OCI-LY1 (cell line): ENCODE data around the gene CHRNB4.
"Not testable (repeated sequence)": the region's sequence is repeated elsewhere in the genome, so short reads cannot be mapped to it uniquely, and the experiment has no call there.

Experiments used
- H2AFZ ChIP-seq: fragments of 200-600 bp; sonication (generic), shearing (Covaris generic); 2 replicates; pipeline ENCODE4 v1.6.0; 2014; ENCODE audit warnings: antibody characterized with exemption, mild to moderate bottlenecking, low read length
- H3F3A ChIP-seq: fragments of 200-600 bp; sonication (generic), shearing (Covaris generic); 2 replicates; pipeline ENCODE4 v1.6.0; 2014; ENCODE audit warnings: mild to moderate bottlenecking, antibody characterized with exemption, low read length, moderate library complexity; ENCODE audit not compliant: insufficient read depth
- H3K27ac ChIP-seq: fragments of 200-600 bp; sonication (generic); 2 replicates; pipeline ENCODE4 v1.5.1; 2014; ENCODE audit warnings: low read length, mixed run types, mild to moderate bottlenecking, low read depth; ENCODE audit not compliant: poor library complexity, severe bottlenecking
- H3K27me3 ChIP-seq: fragments of 200-600 bp; sonication (generic); 2 replicates; pipeline ENCODE4 v1.6.0; 2014; ENCODE audit warnings: antibody characterized with exemption, mild to moderate bottlenecking, low read length, moderate library complexity; ENCODE audit not compliant: insufficient read depth
- H3K36me3 ChIP-seq: fragments of 200-600 bp; sonication (generic); 2 replicates; pipeline ENCODE4 v1.6.1; 2014; ENCODE audit warnings: mild to moderate bottlenecking, antibody characterized with exemption, low read length, moderate library complexity, mixed read lengths; ENCODE audit not compliant: insufficient read depth
- H3K4me1 ChIP-seq: fragments of 200-600 bp; sonication (generic); 2 replicates; pipeline ENCODE4 v1.5.1; 2014; ENCODE audit warnings: mild to moderate bottlenecking, low read length, moderate library complexity; ENCODE audit not compliant: insufficient read depth, severe bottlenecking
- H3K4me2 ChIP-seq: fragments of 200-600 bp; sonication (generic), shearing (Covaris generic); 2 replicates; pipeline ENCODE4 v1.6.1; 2014; ENCODE audit warnings: low read length
- H3K4me3 ChIP-seq: fragments of 200-600 bp; sonication (generic); 2 replicates; pipeline ENCODE4 v1.5.1; 2014; ENCODE audit warnings: low read length, low read depth, mild to moderate bottlenecking, mixed read lengths; ENCODE audit not compliant: poor library complexity, severe bottlenecking
- H3K79me2 ChIP-seq: fragments of 200-600 bp; shearing (Covaris generic); 2 replicates; pipeline ENCODE4 v1.6.1; 2016; ENCODE audit warnings: mixed run types, low read length, mixed read lengths; ENCODE audit not compliant: insufficient read depth
- H3K9ac ChIP-seq: fragments of 200-600 bp; sonication (generic), shearing (Covaris generic); 2 replicates; pipeline ENCODE4 v1.6.1; 2014; ENCODE audit warnings: mild to moderate bottlenecking, low read length, mixed read lengths
- H3K9me2 ChIP-seq: fragments of 200-600 bp; sonication (generic), shearing (Covaris generic); 2 replicates; pipeline ENCODE4 v1.6.1; 2014; ENCODE audit warnings: low read depth, mild to moderate bottlenecking, low read length, mixed read lengths
- H3K9me3 ChIP-seq: fragments of 200-600 bp; shearing (Covaris generic); 2 replicates; pipeline ENCODE4 v1.6.1; 2014; ENCODE audit warnings: low read length, mixed read lengths
- H4K20me1 ChIP-seq: fragments of 200-600 bp; sonication (generic), shearing (Covaris generic); 2 replicates; pipeline ENCODE4 v1.6.0; 2016; ENCODE audit warnings: mild to moderate bottlenecking, low read length; ENCODE audit not compliant: insufficient read depth
- EZH2 ChIP-seq: fragments of 200-600 bp; sonication (generic), shearing (Covaris generic); IDR thresholded peaks from 2 replicates; pipeline ENCODE4 v1.8.0; 2017; ENCODE audit warnings: borderline replicate concordance, mixed run types, mild to moderate bottlenecking, antibody characterized with exemption, low read length, moderate library complexity, mixed read lengths
- TF ChIP-seq, protein P1 (sequence below): fragments of 200-600 bp; sonication (generic), shearing (Covaris generic); IDR thresholded peaks from 2 replicates; pipeline ENCODE4 v1.5.1; 2017; ENCODE audit warnings: mild to moderate bottlenecking, antibody characterized with exemption, low read length, moderate library complexity, mixed read lengths

CHRNB4 gene

GRCh38 chr15:78685159-78685921 lies 44.3 kb upstream of the CHRNB4 start:
- TF ChIP-seq, protein P1, sequence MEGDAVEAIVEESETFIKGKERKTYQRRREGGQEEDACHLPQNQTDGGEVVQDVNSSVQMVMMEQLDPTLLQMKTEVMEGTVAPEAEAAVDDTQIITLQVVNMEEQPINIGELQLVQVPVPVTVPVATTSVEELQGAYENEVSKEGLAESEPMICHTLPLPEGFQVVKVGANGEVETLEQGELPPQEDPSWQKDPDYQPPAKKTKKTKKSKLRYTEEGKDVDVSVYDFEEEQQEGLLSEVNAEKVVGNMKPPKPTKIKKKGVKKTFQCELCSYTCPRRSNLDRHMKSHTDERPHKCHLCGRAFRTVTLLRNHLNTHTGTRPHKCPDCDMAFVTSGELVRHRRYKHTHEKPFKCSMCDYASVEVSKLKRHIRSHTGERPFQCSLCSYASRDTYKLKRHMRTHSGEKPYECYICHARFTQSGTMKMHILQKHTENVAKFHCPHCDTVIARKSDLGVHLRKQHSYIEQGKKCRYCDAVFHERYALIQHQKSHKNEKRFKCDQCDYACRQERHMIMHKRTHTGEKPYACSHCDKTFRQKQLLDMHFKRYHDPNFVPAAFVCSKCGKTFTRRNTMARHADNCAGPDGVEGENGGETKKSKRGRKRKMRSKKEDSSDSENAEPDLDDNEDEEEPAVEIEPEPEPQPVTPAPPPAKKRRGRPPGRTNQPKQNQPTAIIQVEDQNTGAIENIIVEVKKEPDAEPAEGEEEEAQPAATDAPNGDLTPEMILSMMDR, result no peak
- TF ChIP-seq EZH2, result no peak
- Histone ChIP-seq H4K20me1 (no peaks in the 10 kb centered on the region), H3K4me2 (no peak overlapping the region), H3F3A (no peaks in the 10 kb centered on the region), H3K27ac (no peak overlapping the region), H3K4me1 (no peaks in the 10 kb centered on the region), H3K36me3 (no peaks in the 10 kb centered on the region), H3K9me2 (no peaks in the 10 kb centered on the region), H2AFZ (no peak overlapping the region), H3K79me2 (no peaks in the 10 kb centered on the region), H3K9me3 (no peaks in the 10 kb centered on the region), H3K4me3 (no peak overlapping the region), H3K27me3 (peaks cover 8% of the 10 kb centered on the region; the same call in 1 of the 2 replicates), H3K9ac (no peak overlapping the region)

DNA sequence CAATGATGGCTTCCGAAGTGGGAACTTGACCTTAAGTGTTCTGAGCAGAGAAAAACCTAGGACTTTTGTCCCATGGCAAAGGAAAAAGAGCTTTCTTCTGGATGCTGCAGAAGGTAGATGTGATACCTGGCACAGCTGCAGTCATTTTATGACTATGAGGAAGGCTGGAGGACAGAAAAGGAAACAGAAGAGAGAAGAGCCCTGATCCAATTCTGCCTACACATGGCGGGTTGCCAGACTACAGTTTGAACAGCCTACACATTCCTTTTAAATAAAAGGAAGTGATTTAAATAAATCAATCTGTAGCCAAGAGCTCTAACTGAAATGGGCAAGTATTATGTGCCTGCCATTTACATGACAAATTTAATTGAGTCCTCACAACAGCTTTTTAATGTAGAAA lies 43.6 kb upstream of the CHRNB4 start:
- TF ChIP-seq, protein P1, result no peak
- no peaks in the 10 kb centered on the region for H3K9me2 ChIP-seq
- no peak overlapping the region for H2AFZ ChIP-seq
- no peaks in the 10 kb centered on the region for H4K20me1 ChIP-seq
- H3K4me1 ChIP-seq, result no peaks in the 10 kb centered on the region
- H3K4me2 ChIP-seq, result no peak overlapping the region
- H3K36me3 ChIP-seq, result no peaks in the 10 kb centered on the region
- no peak overlapping the region for H3K9ac ChIP-seq
- no peaks in the 10 kb centered on the region for H3K9me3 ChIP-seq
- no peak overlapping the region for H3K4me3 ChIP-seq
- no peak overlapping the region for H3K27ac ChIP-seq
- H3F3A ChIP-seq, result no peaks in the 10 kb centered on the region
- peaks cover 8% of the 10 kb centered on the region; the same call in 1 of the 2 replicates for H3K27me3 ChIP-seq
- H3K79me2 ChIP-seq, result no peaks in the 10 kb centered on the region

DNA sequence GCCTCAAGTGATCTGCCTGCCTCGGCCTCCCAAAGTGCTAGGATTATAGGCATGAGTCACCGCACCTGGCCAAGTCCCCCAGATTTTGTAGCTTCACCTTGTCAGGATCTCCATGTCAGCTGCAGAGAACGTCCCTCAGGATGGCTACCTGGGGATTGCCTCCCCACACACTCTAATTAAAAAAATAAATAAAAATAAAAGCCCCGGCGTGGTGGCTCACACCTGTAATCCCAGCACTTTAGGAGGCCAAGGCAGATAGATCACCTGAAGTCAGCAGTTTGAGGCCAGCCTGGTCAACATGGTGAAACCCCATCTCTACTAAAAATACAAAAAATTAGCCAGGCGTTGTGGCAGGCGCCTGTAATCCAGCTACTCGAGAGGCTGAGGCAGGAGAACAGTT lies 42.6 kb upstream of the CHRNB4 start:
- H3K4me2 ChIP-seq, H3K27me3 ChIP-seq, H3K27ac ChIP-seq, H3K36me3 ChIP-seq, H3K79me2 ChIP-seq, H4K20me1 ChIP-seq, H2AFZ ChIP-seq, H3K9ac ChIP-seq, H3K4me1 ChIP-seq, H3F3A ChIP-seq, H3K4me3 ChIP-seq, H3K9me3 ChIP-seq, H3K9me2 ChIP-seq: not testable (repeated sequence)
